HCT116 (cell line): Measurements from ENCODE around the gene TTLL9. TPM values are rescaled to one million over a fixed set of nuclear protein-coding genes. Genes with fewer than 3 reads are reported as not detected.

Source experiments
- ATAC-seq: fragments of 200-7000 bp; cut with Tn5 transposase; 2 replicates; pipeline ENCODE4 v1.9.1; 2020; ENCODE audit warnings: mild to moderate bottlenecking, moderate library complexity
- BruUV-seq: library from RNA; stranded (reverse); fragments of 400-500 nt; replicated peaks from 2 replicates; lab custom pipeline; 2021; lab: Mats Ljungman, UMichigan
- CTCF ChIA-PET: fragments of 300-600 bp; sonication (Branson Sonifier 250); formaldehyde crosslinking; loops from one replicate; lab custom pipeline; 2021; ENCODE audit warnings: antibody characterized with exemption; lab: Charles Lee
- POLR2A ChIA-PET: fragments of 300-600, 350-600 bp; sonication (Branson Sonifier 250); formaldehyde crosslinking; loops from one replicate; lab custom pipeline; 2021; ENCODE audit warnings: antibody characterized with exemption; lab: Charles Lee
- RAD21 ChIA-PET, 2 experiments: fragments of 300-600 bp; sonication (Branson Sonifier 250); formaldehyde crosslinking; loops; one replicate each; lab custom pipeline; 2023; ENCODE audit warnings: low total read pairs in 2 of 2; ENCODE audit not compliant: uncharacterized antibody in 2 of 2, unreplicated experiment in 2 of 2, low non-redundant PET in 1 of 2; lab: Charles Lee
- DNase-seq: peaks from one replicate; pipeline ENCODE4 v3.0.0-alpha.2; 2010; ENCODE audit warnings: low read depth, low spot score
- H2AFZ ChIP-seq: fragments of 200-600 bp; shearing (Covaris generic), sonication (generic); 2 replicates; pipeline ENCODE4 v1.6.1; 2017; ENCODE audit warnings: low read depth, mixed run types, mixed read lengths, antibody characterized with exemption, low read length; ENCODE audit not compliant: poor library complexity, severe bottlenecking
- H3K27ac ChIP-seq: 2 replicates; pipeline ENCODE4 v1.5.1; 2012; ENCODE audit warnings: low read depth, low read length
- H3K27me3 ChIP-seq: fragments of 200-600 bp; sonication (generic); 2 replicates; pipeline ENCODE4 v1.6.1; 2016; ENCODE audit warnings: mixed run types, low read length, mixed read lengths; ENCODE audit not compliant: insufficient read depth
- H3K36me3 ChIP-seq, 2 experiments: fragments of 200-500 bp in 1 of 2; fragments of 200-600 bp in 1 of 2; sonication (Bioruptor generic) in 1 of 2; sonication (generic) in 1 of 2; 2 replicates each; pipeline versions ENCODE4 v1.5.1 to v1.6.1; 2014 to 2016; ENCODE audit warnings: low read length in 2 of 2, inconsistent platforms in 1 of 2, mixed read lengths in 1 of 2, mixed run types in 1 of 2; ENCODE audit not compliant: insufficient read depth in 2 of 2, control insufficient read depth in 1 of 2
- H3K4me1 ChIP-seq, 2 experiments: fragments of 200-600 bp in 1 of 2; sonication (generic) in 1 of 2; 2 replicates each; pipeline versions ENCODE4 v1.5.1 to v1.6.1; 2012 to 2017; ENCODE audit warnings: low read length in 2 of 2, inconsistent platforms in 1 of 2, mild to moderate bottlenecking in 1 of 2, mixed read lengths in 1 of 2, mixed run types in 1 of 2, moderate library complexity in 1 of 2; ENCODE audit not compliant: insufficient read depth in 2 of 2, control insufficient read depth in 1 of 2
- H3K4me2 ChIP-seq: fragments of 200-600 bp; sonication (generic); 2 replicates; pipeline ENCODE4 v1.6.1; 2017; ENCODE audit warnings: mixed run types, low read length, mixed read lengths
- H3K4me3 ChIP-seq, 2 experiments: fragments of 200-600 bp in 1 of 2; sonication (generic) in 1 of 2; replicated peaks in 1 of 2; 2 replicates each; pipeline ENCODE4 v1.5.1; 2011 to 2016; ENCODE audit warnings: low read length in 2 of 2, control low read depth in 1 of 2, low read depth in 1 of 2, mild to moderate bottlenecking in 1 of 2, mixed read lengths in 1 of 2, mixed run types in 1 of 2
- H3K79me2 ChIP-seq: fragments of 200-600 bp; sonication (generic); 2 replicates; pipeline ENCODE4 v1.6.1; 2017; ENCODE audit warnings: mild to moderate bottlenecking, mixed run types, low read length, moderate library complexity, mixed read lengths; ENCODE audit not compliant: insufficient read depth
- H3K9ac ChIP-seq: fragments of 200-600 bp; sonication (generic); 2 replicates; pipeline ENCODE4 v1.6.1; 2016; ENCODE audit warnings: low read length, mixed read lengths
- H3K9me2 ChIP-seq: fragments of 200-600 bp; sonication (generic), shearing (Covaris generic); 2 replicates; pipeline ENCODE4 v1.6.1; 2017; ENCODE audit warnings: mixed run types, mild to moderate bottlenecking, moderate library complexity; ENCODE audit not compliant: insufficient read depth
- H3K9me3 ChIP-seq, 2 experiments: fragments of 200-500 bp in 1 of 2; fragments of 200-600 bp in 1 of 2; sonication (Bioruptor generic) in 1 of 2; sonication (generic) in 1 of 2; 2 replicates each; pipeline ENCODE4 v1.6.1; 2014 to 2017; ENCODE audit warnings: low read length in 2 of 2, mixed read lengths in 2 of 2, inconsistent platforms in 1 of 2, low read depth in 1 of 2, mild to moderate bottlenecking in 1 of 2, mixed run types in 1 of 2, moderate library complexity in 1 of 2; ENCODE audit not compliant: control insufficient read depth in 1 of 2, insufficient read depth in 1 of 2
- H4K20me1 ChIP-seq: fragments of 200-600 bp; sonication (generic), shearing (Covaris generic); 2 replicates; pipeline ENCODE4 v1.6.1; 2017; ENCODE audit warnings: mixed run types, mild to moderate bottlenecking, moderate library complexity; ENCODE audit not compliant: insufficient read depth
- EGR1 ChIP-seq: IDR thresholded peaks from 2 replicates; pipeline ENCODE4 v1.6.1; 2012; ENCODE audit warnings: low read depth
- EZH2phosphoT487 ChIP-seq: fragments of 200-600 bp; IDR thresholded peaks from 2 replicates; pipeline ENCODE4 v1.6.1; 2018; ENCODE audit warnings: antibody characterized with exemption, borderline replicate concordance
- MAX ChIP-seq: IDR thresholded peaks from 2 replicates; pipeline ENCODE4 v1.6.1; 2012
- RAD21 ChIP-seq: IDR thresholded peaks from 2 replicates; pipeline ENCODE4 v1.6.1; 2012; ENCODE audit warnings: low read depth, mild to moderate bottlenecking
- REST ChIP-seq: IDR thresholded peaks from 2 replicates; pipeline ENCODE4 v1.6.1; 2012; ENCODE audit warnings: low read depth
- SIN3A ChIP-seq: IDR thresholded peaks from 2 replicates; pipeline ENCODE4 v1.6.1; 2012; ENCODE audit warnings: low read depth
- ZNF274 ChIP-seq: fragments of 200-500 bp; sonication (Bioruptor generic); IDR thresholded peaks from 2 replicates; pipeline ENCODE4 v1.6.1; 2014; ENCODE audit warnings: mild to moderate bottlenecking, low read depth, low read length, inconsistent platforms
- intact Hi-C: fragments of 100-400 bp; cut with micrococcal nuclease; formaldehyde crosslinking; loops from 2 replicates; pipeline ENCODE4 v1.10.0; 2022
- total RNA-seq: library from RNA; stranded (reverse); gene quantifications from one replicate; pipeline ENCODE4 v1.2.1, GENCODE V29; 2021; ENCODE audit not compliant: unreplicated experiment

The TTLL9 gene
- total RNA-seq, 1 experiment from 2014 or later: not detected

- Histone ChIP-seq H3K4me2 (no peak overlapping the region), H3K4me1 (peaks cover 9 to 14% of the 10 kb centered on the region in 2 experiments), H3K27me3 (no peaks in the 10 kb centered on the region), H3K27ac (no peak overlapping the region), H3K9ac (no peak overlapping the region), H3K4me3 (no peak overlapping the region), H3K9me2 (no peaks in the 10 kb centered on the region), H3K36me3 (no peaks in the 10 kb centered on the region), H3K9me3 (no peaks in the 10 kb centered on the region), H2AFZ (no peak overlapping the region), H4K20me1 (no peaks in the 10 kb centered on the region), H3K79me2 (no peaks in the 10 kb centered on the region)
- no peak for DNase-seq
- intact Hi-C loops: no loop called here
- ChIA-PET CTCF (no interaction called here), RAD21 (no interaction called here), POLR2A (no interaction called here)
- ATAC-seq: no peak
- BruUV-seq: no TSS peak
- TF ChIP-seq SIN3A (no peak), RAD21 (no peak), ZNF274 (no peak), EGR1 (no peak), REST (no peak), EZH2phosphoT487 (no peak), MAX (no peak)
Measured at GRCh38 chr20:31930779-31931178, 60.3 kb downstream of the TTLL9 start.
